Thyroid gland (tissue), 4 donors: ENCODE results near the gene TNNI3. TPM values are rescaled to one million over a fixed set of nuclear protein-coding genes. Genes with fewer than 3 reads are reported as not detected.

Source experiments
- DNase-seq, 2 donors: peaks; one replicate each; pipeline ENCODE4 v3.0.0-alpha.2; 2019
- H3K27ac ChIP-seq, 3 donors: fragments of 200-600 bp; sonication (generic); 1 replicate in 2 of 3; 2 replicates in 1 of 3; pipeline ENCODE4 v1.5.1; 2016 to 2019; ENCODE audit warnings: mild to moderate bottlenecking in 1 of 3, moderate library complexity in 1 of 3
- H3K27me3 ChIP-seq: fragments of 200-600 bp; sonication (generic); one replicate; pipeline ENCODE4 v1.5.1; 2019
- H3K36me3 ChIP-seq, 2 donors: fragments of 200-600 bp; sonication (generic); one replicate each; pipeline ENCODE4 v1.5.1; 2016 to 2019
- H3K4me1 ChIP-seq, 2 donors: fragments of 200-600 bp; sonication (generic); one replicate each; pipeline ENCODE4 v1.5.1; 2017 to 2019
- H3K4me3 ChIP-seq, 3 donors: fragments of 200-600 bp; sonication (generic); replicated peaks in 1 of 3; 1 replicate in 2 of 3; 2 replicates in 1 of 3; pipeline ENCODE4 v1.5.1; 2016; ENCODE audit warnings: mild to moderate bottlenecking in 1 of 3
- H3K9me3 ChIP-seq: fragments of 200-600 bp; sonication (generic); one replicate; pipeline ENCODE4 v1.5.1; 2017
- POLR2A ChIP-seq, 2 donors: fragments of 450-650 bp; IDR thresholded peaks; one replicate each; pipeline ENCODE4 v1.6.1; 2017; ENCODE audit warnings: antibody characterized with exemption in 2 of 2, mild to moderate bottlenecking in 2 of 2, moderate library complexity in 1 of 2
- WGBS, 2 donors: methylation state at CpG; one replicate each; pipeline ENCODE4 v1.1.5; 2017; 5-methylcytosine and 5-hydroxymethylcytosine counted together
- intact Hi-C: fragments of 100-400 bp; cut with DNase I; formaldehyde crosslinking; loops from one replicate; pipeline ENCODE4 v1.15.1; 2023
- total RNA-seq, 4 donors: library from RNA; depleted of rRNA; stranded (reverse); fragments of >200 nt; gene quantifications; one replicate each; pipeline ENCODE4 v1.2.3, GENCODE V29; 2016
- TF ChIP-seq, protein P1 (sequence below), 6 experiments: fragments of 200-600 bp in 3 of 6; fragments of 450-650 bp in 3 of 6; sonication (generic) in 3 of 6; IDR thresholded peaks; one replicate each; pipeline ENCODE4 v1.5.1; 2016 to 2019; ENCODE audit warnings: antibody characterized with exemption in 6 of 6, mild to moderate bottlenecking in 2 of 6, inconsistent platforms in 1 of 6, moderate library complexity in 1 of 6

TNNI3 gene
- total RNA-seq, 4 donors from 2014 or later, result not detected

DNA sequence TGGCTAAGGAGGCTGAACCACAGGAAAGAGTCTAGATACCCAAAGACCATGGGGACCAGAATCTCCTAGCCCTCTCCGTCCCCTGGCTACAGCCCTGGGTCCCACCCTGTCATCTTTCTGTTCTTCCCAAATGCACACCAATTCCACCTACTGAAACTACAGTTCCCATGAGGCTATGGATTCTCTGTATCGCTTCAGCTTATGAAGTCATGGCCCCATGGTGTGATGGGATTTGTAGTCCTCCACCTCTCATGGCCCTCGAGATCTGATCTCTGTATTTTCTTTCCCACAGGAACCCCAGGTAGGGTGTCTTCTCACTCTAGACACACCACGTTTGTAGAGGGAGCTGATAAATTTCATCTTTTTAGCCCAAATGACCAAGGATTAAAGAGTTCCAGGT lies 40.0 kb upstream of the TNNI3 start:
- Histone ChIP-seq H3K4me3 (no peak overlapping the region), H3K27me3 (no peaks in the 10 kb centered on the region), H3K9me3 (no peaks in the 10 kb centered on the region), H3K36me3 (no peaks in the 10 kb centered on the region), H3K27ac (no peak overlapping the region), H3K4me1 (no peaks in the 10 kb centered on the region)
- TF ChIP-seq, protein P1, sequence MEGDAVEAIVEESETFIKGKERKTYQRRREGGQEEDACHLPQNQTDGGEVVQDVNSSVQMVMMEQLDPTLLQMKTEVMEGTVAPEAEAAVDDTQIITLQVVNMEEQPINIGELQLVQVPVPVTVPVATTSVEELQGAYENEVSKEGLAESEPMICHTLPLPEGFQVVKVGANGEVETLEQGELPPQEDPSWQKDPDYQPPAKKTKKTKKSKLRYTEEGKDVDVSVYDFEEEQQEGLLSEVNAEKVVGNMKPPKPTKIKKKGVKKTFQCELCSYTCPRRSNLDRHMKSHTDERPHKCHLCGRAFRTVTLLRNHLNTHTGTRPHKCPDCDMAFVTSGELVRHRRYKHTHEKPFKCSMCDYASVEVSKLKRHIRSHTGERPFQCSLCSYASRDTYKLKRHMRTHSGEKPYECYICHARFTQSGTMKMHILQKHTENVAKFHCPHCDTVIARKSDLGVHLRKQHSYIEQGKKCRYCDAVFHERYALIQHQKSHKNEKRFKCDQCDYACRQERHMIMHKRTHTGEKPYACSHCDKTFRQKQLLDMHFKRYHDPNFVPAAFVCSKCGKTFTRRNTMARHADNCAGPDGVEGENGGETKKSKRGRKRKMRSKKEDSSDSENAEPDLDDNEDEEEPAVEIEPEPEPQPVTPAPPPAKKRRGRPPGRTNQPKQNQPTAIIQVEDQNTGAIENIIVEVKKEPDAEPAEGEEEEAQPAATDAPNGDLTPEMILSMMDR (IDR thresholded peaks at IDR 0.05), result no peak
- WGBS, 2 donors, result 57 to 65% methylated on average over 4 of the region's 4 CpGs
- intact Hi-C loops, result no loop called here
- no peak for DNase-seq

DNA sequence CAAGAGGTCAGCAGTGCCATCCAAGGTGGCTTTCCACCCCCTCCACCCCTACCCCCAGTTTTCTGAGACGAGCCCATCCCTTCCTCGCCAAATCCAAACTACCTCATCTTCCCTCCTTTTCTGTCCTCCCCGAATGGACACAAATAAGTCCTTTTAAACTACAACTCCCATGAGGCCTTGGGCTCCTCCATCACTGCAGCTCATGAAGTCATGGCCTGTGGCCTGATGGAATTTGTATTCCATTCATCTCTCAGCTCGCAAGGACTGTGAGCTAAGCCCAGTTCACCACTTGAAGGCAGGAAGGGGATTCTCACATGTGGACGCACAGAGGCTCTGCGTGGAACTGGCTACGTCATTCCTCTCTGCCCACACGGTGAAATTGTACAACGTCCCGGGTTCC lies 39.3 kb upstream of the TNNI3 start:
- H3K4me3 ChIP-seq, result no peak overlapping the region
- H3K4me1 ChIP-seq, result no peaks in the 10 kb centered on the region
- intact Hi-C loops, result no loop called here
- H3K27ac ChIP-seq, result no peak overlapping the region
- H3K36me3 ChIP-seq, result no peaks in the 10 kb centered on the region
- DNase-seq, result no peak
- H3K27me3 ChIP-seq, result no peaks in the 10 kb centered on the region
- WGBS, 2 donors, result 90 to 92% methylated on average over 10 of the region's 10 CpGs
- no peaks in the 10 kb centered on the region for H3K9me3 ChIP-seq
- TF ChIP-seq, protein P1 (IDR thresholded peaks at IDR 0.05), result no peak
- no peak for TF ChIP-seq POLR2A (IDR thresholded peaks at IDR 0.05)

DNA sequence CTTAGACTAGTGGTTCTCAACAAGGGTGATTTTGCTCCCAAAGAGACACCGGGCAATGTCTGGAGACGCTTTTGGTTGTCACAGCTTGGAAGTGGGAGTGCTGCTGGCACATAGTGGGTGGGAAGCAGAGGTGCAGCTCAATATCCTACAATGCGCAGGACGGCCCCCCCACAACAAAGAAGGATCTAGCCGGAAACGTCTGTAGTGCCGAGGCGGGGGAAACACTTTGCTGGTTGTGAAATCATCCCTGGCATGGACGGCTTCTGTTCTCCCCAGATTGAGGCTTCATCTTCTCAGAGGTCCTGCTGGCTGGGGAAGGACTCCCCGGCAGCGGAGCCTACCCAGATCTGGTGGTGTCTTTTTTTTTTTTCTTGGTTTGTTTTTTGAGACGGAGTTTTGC lies 35.9 kb upstream of the TNNI3 start:
- WGBS, 2 donors, result 70 to 86% methylated on average over 12 of the region's 12 CpGs
- no peak overlapping the region for H3K27ac ChIP-seq

DNA sequence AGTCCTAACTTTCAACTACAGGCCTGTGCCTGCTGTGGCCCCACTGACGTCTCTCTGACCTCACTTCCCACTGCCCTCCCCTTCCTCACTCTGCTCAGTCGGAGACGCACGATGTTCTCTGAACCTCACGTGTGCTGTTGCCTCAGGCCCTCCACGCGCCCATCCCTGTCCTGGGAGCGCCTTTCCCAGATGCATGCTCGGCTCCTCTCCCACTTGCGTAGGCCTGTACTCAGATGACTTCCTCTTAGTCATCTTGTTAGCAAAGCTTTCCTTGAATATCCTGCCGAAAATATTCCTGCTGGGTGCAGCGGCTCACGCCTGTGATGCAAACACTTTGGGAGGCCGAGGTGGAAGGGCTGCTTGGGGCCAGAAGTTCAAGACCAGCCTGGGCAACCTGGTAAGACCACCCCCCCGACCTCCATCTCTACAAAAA lies 31.9 kb upstream of the TNNI3 start:
- Histone ChIP-seq H3K9me3 (no peaks in the 10 kb centered on the region), H3K4me3 (no peak overlapping the region), H3K36me3 (no peaks in the 10 kb centered on the region), H3K27me3 (no peaks in the 10 kb centered on the region), H3K27ac (no peak overlapping the region), H3K4me1 (no peaks in the 10 kb centered on the region)
- 66 to 67% methylated on average over 15 of the region's 15 CpGs for WGBS, 2 donors
- no peak for TF ChIP-seq POLR2A (IDR thresholded peaks at IDR 0.05)
- TF ChIP-seq, protein P1 (IDR thresholded peaks at IDR 0.05), result no peak
- intact Hi-C loops, result no loop called here
- DNase-seq, result no peak

More for the DNA sequence above, 35.9 kb upstream of the TNNI3 start:
- TF ChIP-seq, protein P1 (IDR thresholded peaks at IDR 0.05), result no peak
- TF ChIP-seq POLR2A (IDR thresholded peaks at IDR 0.05), result no peak
- H3K9me3 ChIP-seq, result no peaks in the 10 kb centered on the region
- intact Hi-C loops, result no loop called here
- H3K27me3 ChIP-seq, result no peaks in the 10 kb centered on the region
- DNase-seq, result no peak
- no peaks in the 10 kb centered on the region for H3K4me1 ChIP-seq
- H3K36me3 ChIP-seq, result no peaks in the 10 kb centered on the region
- H3K4me3 ChIP-seq, result no peak overlapping the region

DNA sequence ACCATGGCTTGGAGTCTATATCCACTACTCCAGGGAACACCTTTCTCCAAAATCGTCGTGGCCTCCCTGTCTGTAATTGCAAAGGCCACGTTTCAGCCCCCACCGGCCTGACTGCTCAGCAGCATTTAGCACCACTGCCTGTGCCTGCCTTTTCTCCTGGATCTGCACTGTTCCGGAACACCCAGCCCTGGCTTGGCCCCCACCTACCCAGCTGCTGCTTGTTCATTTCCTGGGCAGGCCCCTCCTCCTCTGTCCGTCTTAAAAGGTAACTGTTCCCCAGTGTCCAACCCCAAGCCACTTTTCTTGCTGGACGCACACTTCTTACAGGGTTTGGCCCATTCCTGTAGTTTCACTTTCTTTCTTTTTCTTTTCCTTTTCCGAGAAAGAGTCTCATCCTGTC lies 31.1 kb upstream of the TNNI3 start:
- no peaks in the 10 kb centered on the region for H3K27me3 ChIP-seq
- H3K9me3 ChIP-seq, result no peaks in the 10 kb centered on the region
- intact Hi-C loops, result no loop called here
- no peaks in the 10 kb centered on the region for H3K4me1 ChIP-seq
- 57 to 58% methylated on average over 8 of the region's 8 CpGs for WGBS, 2 donors
- no peak for DNase-seq
- peak overlapping the region in 1 of 3 donors; percentile 3 for H3K27ac ChIP-seq
- no peak for TF ChIP-seq POLR2A (IDR thresholded peaks at IDR 0.05)
- TF ChIP-seq, protein P1 (IDR thresholded peaks at IDR 0.05), result no peak
- H3K4me3 ChIP-seq, result no peak overlapping the region
- no peaks in the 10 kb centered on the region for H3K36me3 ChIP-seq
